Liver (tissue), 3 donors: Measurements from ENCODE around the gene IRF3.

Experiments used
- FOXA1 ChIP-seq: IDR thresholded peaks from 2 replicates; pipeline ENCODE4 v1.6.1; 2016; ENCODE audit warnings: antibody characterized with exemption
- GABPA ChIP-seq, 2 donors: IDR thresholded peaks in 1 of 2; conservative IDR thresholded peaks in 1 of 2; 2 replicates each; pipeline ENCODE4 v1.6.1; 2016; ENCODE audit warnings: antibody characterized with exemption in 2 of 2, mild to moderate bottlenecking in 1 of 2, moderate library complexity in 1 of 2
- JUND ChIP-seq, 2 donors: IDR thresholded peaks; 2 replicates each; pipeline ENCODE4 v1.6.1; 2016; ENCODE audit warnings: antibody characterized with exemption in 2 of 2
- RAD21 ChIP-seq, 2 donors: IDR thresholded peaks; 2 replicates each; pipeline ENCODE4 v1.6.1; 2016; ENCODE audit warnings: antibody characterized with exemption in 2 of 2, mild to moderate bottlenecking in 2 of 2
- RXRA ChIP-seq, 2 donors: IDR thresholded peaks; 2 replicates each; pipeline ENCODE4 v1.6.1; 2017 to 2018; ENCODE audit warnings: antibody characterized with exemption in 2 of 2, mild to moderate bottlenecking in 1 of 2
- SP1 ChIP-seq: IDR thresholded peaks from 2 replicates; pipeline ENCODE4 v1.6.1; 2018; ENCODE audit warnings: antibody characterized with exemption, mild to moderate bottlenecking
- TAF1 ChIP-seq: conservative IDR thresholded peaks from 2 replicates; pipeline ENCODE4 v1.6.1; 2016; ENCODE audit warnings: antibody characterized with exemption, mild to moderate bottlenecking
- YY1 ChIP-seq: IDR thresholded peaks from 2 replicates; pipeline ENCODE4 v1.6.1; 2016; ENCODE audit warnings: antibody characterized with exemption, mild to moderate bottlenecking
- TF ChIP-seq, protein P1 (sequence below): fragments of 150-350 bp; IDR thresholded peaks from 2 replicates; pipeline ENCODE4 v1.5.1; 2017; ENCODE audit warnings: improper control_type of control experiment, low read depth, low read length; ENCODE audit not compliant: missing input control
- TF ChIP-seq, protein P2 (sequence below): IDR thresholded peaks from 2 replicates; pipeline ENCODE4 v1.6.1; 2016; ENCODE audit warnings: antibody characterized with exemption
- TF ChIP-seq, protein P3 (sequence below): IDR thresholded peaks from 2 replicates; pipeline ENCODE4 v1.6.1; 2016; ENCODE audit warnings: antibody characterized with exemption, mild to moderate bottlenecking
- TF ChIP-seq, protein P4 (sequence below): IDR thresholded peaks from 2 replicates; pipeline ENCODE4 v1.6.1; 2016; ENCODE audit warnings: antibody characterized with exemption
- TF ChIP-seq, protein P5 (sequence below): IDR thresholded peaks from 2 replicates; pipeline ENCODE4 v1.6.1; 2016; ENCODE audit warnings: antibody characterized with exemption
- donor health status: healthy.
- donor health status: healthy.

DNA sequence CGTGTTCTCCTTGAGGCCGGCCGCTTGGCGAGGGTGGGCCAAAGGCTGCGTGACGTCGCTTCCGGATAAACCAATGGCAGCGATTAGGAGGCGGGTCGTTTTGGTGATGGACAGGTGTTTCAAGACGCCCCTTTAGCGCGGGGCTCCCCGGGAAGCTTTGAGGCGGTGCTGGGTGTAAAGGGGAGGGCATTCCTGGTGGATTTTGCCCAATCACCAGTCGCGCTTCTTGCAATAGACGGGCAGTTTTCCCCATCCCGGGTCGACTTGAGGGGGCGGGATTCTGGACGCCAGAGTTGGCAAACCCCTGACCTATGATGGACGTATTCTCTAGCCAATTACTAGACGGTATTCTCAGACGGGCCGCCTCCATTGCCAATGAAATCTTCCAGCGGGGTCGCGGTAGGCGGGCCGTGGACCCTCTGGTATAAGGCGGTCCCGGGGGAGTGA is 11.2 kb upstream of the IRF3 start:
- TF ChIP-seq, protein P1, sequence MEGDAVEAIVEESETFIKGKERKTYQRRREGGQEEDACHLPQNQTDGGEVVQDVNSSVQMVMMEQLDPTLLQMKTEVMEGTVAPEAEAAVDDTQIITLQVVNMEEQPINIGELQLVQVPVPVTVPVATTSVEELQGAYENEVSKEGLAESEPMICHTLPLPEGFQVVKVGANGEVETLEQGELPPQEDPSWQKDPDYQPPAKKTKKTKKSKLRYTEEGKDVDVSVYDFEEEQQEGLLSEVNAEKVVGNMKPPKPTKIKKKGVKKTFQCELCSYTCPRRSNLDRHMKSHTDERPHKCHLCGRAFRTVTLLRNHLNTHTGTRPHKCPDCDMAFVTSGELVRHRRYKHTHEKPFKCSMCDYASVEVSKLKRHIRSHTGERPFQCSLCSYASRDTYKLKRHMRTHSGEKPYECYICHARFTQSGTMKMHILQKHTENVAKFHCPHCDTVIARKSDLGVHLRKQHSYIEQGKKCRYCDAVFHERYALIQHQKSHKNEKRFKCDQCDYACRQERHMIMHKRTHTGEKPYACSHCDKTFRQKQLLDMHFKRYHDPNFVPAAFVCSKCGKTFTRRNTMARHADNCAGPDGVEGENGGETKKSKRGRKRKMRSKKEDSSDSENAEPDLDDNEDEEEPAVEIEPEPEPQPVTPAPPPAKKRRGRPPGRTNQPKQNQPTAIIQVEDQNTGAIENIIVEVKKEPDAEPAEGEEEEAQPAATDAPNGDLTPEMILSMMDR, result no peak
- TF ChIP-seq GABPA (IDR thresholded peaks at IDR 0.05 in 1 of 2, conservative IDR thresholded peaks at IDR 0.05 in 1 of 2) (peak; percentile 58 to 86), RAD21 (IDR thresholded peaks at IDR 0.05) (no peak), JUND (IDR thresholded peaks at IDR 0.05) (peak; percentile 11 to 48), FOXA1 (no peak), YY1 (peak; percentile 88), RXRA (IDR thresholded peaks at IDR 0.05) (peak in 1 of 2 donors; percentile 67), SP1 (peak; percentile 96), TAF1 (no peak)
- TF ChIP-seq, protein P2, sequence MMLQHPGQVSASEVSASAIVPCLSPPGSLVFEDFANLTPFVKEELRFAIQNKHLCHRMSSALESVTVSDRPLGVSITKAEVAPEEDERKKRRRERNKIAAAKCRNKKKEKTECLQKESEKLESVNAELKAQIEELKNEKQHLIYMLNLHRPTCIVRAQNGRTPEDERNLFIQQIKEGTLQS, result no peak
- TF ChIP-seq, protein P3, sequence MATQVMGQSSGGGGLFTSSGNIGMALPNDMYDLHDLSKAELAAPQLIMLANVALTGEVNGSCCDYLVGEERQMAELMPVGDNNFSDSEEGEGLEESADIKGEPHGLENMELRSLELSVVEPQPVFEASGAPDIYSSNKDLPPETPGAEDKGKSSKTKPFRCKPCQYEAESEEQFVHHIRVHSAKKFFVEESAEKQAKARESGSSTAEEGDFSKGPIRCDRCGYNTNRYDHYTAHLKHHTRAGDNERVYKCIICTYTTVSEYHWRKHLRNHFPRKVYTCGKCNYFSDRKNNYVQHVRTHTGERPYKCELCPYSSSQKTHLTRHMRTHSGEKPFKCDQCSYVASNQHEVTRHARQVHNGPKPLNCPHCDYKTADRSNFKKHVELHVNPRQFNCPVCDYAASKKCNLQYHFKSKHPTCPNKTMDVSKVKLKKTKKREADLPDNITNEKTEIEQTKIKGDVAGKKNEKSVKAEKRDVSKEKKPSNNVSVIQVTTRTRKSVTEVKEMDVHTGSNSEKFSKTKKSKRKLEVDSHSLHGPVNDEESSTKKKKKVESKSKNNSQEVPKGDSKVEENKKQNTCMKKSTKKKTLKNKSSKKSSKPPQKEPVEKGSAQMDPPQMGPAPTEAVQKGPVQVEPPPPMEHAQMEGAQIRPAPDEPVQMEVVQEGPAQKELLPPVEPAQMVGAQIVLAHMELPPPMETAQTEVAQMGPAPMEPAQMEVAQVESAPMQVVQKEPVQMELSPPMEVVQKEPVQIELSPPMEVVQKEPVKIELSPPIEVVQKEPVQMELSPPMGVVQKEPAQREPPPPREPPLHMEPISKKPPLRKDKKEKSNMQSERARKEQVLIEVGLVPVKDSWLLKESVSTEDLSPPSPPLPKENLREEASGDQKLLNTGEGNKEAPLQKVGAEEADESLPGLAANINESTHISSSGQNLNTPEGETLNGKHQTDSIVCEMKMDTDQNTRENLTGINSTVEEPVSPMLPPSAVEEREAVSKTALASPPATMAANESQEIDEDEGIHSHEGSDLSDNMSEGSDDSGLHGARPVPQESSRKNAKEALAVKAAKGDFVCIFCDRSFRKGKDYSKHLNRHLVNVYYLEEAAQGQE, result peak; percentile 44
- TF ChIP-seq, protein P4, sequence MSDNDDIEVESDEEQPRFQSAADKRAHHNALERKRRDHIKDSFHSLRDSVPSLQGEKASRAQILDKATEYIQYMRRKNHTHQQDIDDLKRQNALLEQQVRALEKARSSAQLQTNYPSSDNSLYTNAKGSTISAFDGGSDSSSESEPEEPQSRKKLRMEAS, result no peak
- TF ChIP-seq, protein P5, sequence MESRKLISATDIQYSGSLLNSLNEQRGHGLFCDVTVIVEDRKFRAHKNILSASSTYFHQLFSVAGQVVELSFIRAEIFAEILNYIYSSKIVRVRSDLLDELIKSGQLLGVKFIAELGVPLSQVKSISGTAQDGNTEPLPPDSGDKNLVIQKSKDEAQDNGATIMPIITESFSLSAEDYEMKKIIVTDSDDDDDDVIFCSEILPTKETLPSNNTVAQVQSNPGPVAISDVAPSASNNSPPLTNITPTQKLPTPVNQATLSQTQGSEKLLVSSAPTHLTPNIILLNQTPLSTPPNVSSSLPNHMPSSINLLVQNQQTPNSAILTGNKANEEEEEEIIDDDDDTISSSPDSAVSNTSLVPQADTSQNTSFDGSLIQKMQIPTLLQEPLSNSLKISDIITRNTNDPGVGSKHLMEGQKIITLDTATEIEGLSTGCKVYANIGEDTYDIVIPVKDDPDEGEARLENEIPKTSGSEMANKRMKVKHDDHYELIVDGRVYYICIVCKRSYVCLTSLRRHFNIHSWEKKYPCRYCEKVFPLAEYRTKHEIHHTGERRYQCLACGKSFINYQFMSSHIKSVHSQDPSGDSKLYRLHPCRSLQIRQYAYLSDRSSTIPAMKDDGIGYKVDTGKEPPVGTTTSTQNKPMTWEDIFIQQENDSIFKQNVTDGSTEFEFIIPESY, result peak; percentile 39
